Nephron (organoid): ENCODE data around the gene BTBD18.

ENCODE experiments used
- H3K27ac Mint-ChIP-seq, 3 experiments: 2 replicates each; pipeline ENCODE4 v1.8.0; 2020; ENCODE audit warnings: mixed read lengths in 3 of 3, mild to moderate bottlenecking in 2 of 3, moderate library complexity in 1 of 3
- H3K27me3 Mint-ChIP-seq: 2 replicates; pipeline ENCODE4 v1.8.0; 2021; ENCODE audit warnings: low read depth, mild to moderate bottlenecking, moderate library complexity, mixed read lengths
- H3K36me3 Mint-ChIP-seq: 2 replicates; pipeline ENCODE4 v1.8.0; 2020; ENCODE audit warnings: low read depth, mixed read lengths
- H3K4me1 Mint-ChIP-seq: 2 replicates; pipeline ENCODE4 v1.8.0; 2020; ENCODE audit warnings: mixed read lengths
- H3K4me3 Mint-ChIP-seq, 3 experiments: 2 replicates each; pipeline ENCODE4 v1.8.0; 2020; ENCODE audit warnings: mild to moderate bottlenecking in 3 of 3, mixed read lengths in 3 of 3, moderate library complexity in 2 of 3
- H3K9me3 Mint-ChIP-seq: 2 replicates; pipeline ENCODE4 v1.8.0; 2020; ENCODE audit warnings: mixed read lengths
- CTCF ChIP-seq, 3 experiments: fragments of 200-600 bp; sonication (generic); IDR thresholded peaks; one replicate each; pipeline ENCODE4 v1.5.0; 2021; ENCODE audit warnings: antibody characterized with exemption in 3 of 3; ENCODE audit not compliant: unreplicated experiment in 3 of 3

The BTBD18 gene

GRCh38 chr11:57752954-57753353, 1.3 kb upstream of the BTBD18 start:
- peaks cover 3% of the 10 kb centered on the region for H3K36me3 Mint-ChIP-seq
- no peak overlapping the region for H3K27ac Mint-ChIP-seq
- no peak overlapping the region for H3K4me3 Mint-ChIP-seq
- TF ChIP-seq CTCF (IDR thresholded peaks at IDR 0.05; ENCODE audit: unreplicated experiment in 3 of 3), result no peak
- H3K4me1 Mint-ChIP-seq, result no peaks in the 10 kb centered on the region
- H3K27me3 Mint-ChIP-seq, result no peaks in the 10 kb centered on the region
- no peaks in the 10 kb centered on the region for H3K9me3 Mint-ChIP-seq

GRCh38 chr11:57751176-57751575, 443 bp downstream of the BTBD18 start:
- Mint-ChIP-seq H3K36me3 (peaks cover 9% of the 10 kb centered on the region), H3K27me3 (no peaks in the 10 kb centered on the region), H3K4me3 (no peak overlapping the region), H3K4me1 (no peaks in the 10 kb centered on the region), H3K9me3 (no peaks in the 10 kb centered on the region), H3K27ac (no peak overlapping the region)
- no peak for TF ChIP-seq CTCF (IDR thresholded peaks at IDR 0.05; ENCODE audit: unreplicated experiment in 3 of 3)

GRCh38 chr11:57746920-57747319, 4.7 kb downstream of the BTBD18 start:
- H3K4me1 Mint-ChIP-seq, result peaks cover 9% of the 10 kb centered on the region
- no peak for TF ChIP-seq CTCF (IDR thresholded peaks at IDR 0.05; ENCODE audit: unreplicated experiment in 3 of 3)
- no peaks in the 10 kb centered on the region for H3K9me3 Mint-ChIP-seq

GRCh38 chr11:57745206-57745605, 6.4 kb downstream of the BTBD18 start:
- Mint-ChIP-seq H3K27ac (peak overlapping the region in 1 of 3 experiments; percentile 49), H3K4me3 (peak overlapping the region; percentile 8 to 78 (median 74)), H3K4me1 (peaks cover 18% of the 10 kb centered on the region), H3K36me3 (peaks cover 44% of the 10 kb centered on the region), H3K9me3 (no peaks in the 10 kb centered on the region), H3K27me3 (peaks cover 7% of the 10 kb centered on the region)
- no peak for TF ChIP-seq CTCF (IDR thresholded peaks at IDR 0.05; ENCODE audit: unreplicated experiment in 3 of 3)

More at GRCh38 chr11:57746920-57747319, 4.7 kb downstream of the BTBD18 start:
- peaks cover 43% of the 10 kb centered on the region for H3K36me3 Mint-ChIP-seq
- H3K4me3 Mint-ChIP-seq, result peak overlapping the region in 1 of 3 experiments; percentile 25
- H3K27me3 Mint-ChIP-seq, result peaks cover 2% of the 10 kb centered on the region
- no peak overlapping the region for H3K27ac Mint-ChIP-seq

- H3K4me1 Mint-ChIP-seq, result peaks cover 18% of the 10 kb centered on the region
- peaks cover 7% of the 10 kb centered on the region for H3K27me3 Mint-ChIP-seq
- no peak for TF ChIP-seq CTCF (IDR thresholded peaks at IDR 0.05; ENCODE audit: unreplicated experiment in 3 of 3)
- peak overlapping the region; percentile 62 to 81 (median 74) for H3K4me3 Mint-ChIP-seq
- peak overlapping the region in 1 of 3 experiments; percentile 17 for H3K27ac Mint-ChIP-seq
- no peaks in the 10 kb centered on the region for H3K9me3 Mint-ChIP-seq
- H3K36me3 Mint-ChIP-seq, result peaks cover 49% of the 10 kb centered on the region
These were observed 7.3 kb downstream of the BTBD18 start for GRCh38 chr11:57744357-57744756.

GRCh38 chr11:57742087-57742452, 9.5 kb downstream of the BTBD18 start:
- TF ChIP-seq CTCF (IDR thresholded peaks at IDR 0.05; ENCODE audit: unreplicated experiment in 3 of 3), result no peak
- peak overlapping the region; percentile 95 to 99 (median 97) for H3K4me3 Mint-ChIP-seq

More at GRCh38 chr11:57742087-57742452, 9.5 kb downstream of the BTBD18 start:
- peaks cover 62% of the 10 kb centered on the region for H3K36me3 Mint-ChIP-seq
- H3K4me1 Mint-ChIP-seq, result peaks cover 18% of the 10 kb centered on the region
- no peaks in the 10 kb centered on the region for H3K9me3 Mint-ChIP-seq
- H3K27me3 Mint-ChIP-seq, result peaks cover 7% of the 10 kb centered on the region
- H3K27ac Mint-ChIP-seq, result peak overlapping the region; percentile 97 to 99 (median 98)
